ENCODE results near the gene SURF2. TPM values are rescaled to one million over a fixed set of nuclear protein-coding genes. Genes with fewer than 3 reads are reported as not detected.
"Not testable (repeated sequence)": the region's sequence is repeated elsewhere in the genome, so short reads cannot be mapped to it uniquely, and the experiment has no call there.

Gene SURF2
- total RNA-seq = 9.0 TPM

DNA sequence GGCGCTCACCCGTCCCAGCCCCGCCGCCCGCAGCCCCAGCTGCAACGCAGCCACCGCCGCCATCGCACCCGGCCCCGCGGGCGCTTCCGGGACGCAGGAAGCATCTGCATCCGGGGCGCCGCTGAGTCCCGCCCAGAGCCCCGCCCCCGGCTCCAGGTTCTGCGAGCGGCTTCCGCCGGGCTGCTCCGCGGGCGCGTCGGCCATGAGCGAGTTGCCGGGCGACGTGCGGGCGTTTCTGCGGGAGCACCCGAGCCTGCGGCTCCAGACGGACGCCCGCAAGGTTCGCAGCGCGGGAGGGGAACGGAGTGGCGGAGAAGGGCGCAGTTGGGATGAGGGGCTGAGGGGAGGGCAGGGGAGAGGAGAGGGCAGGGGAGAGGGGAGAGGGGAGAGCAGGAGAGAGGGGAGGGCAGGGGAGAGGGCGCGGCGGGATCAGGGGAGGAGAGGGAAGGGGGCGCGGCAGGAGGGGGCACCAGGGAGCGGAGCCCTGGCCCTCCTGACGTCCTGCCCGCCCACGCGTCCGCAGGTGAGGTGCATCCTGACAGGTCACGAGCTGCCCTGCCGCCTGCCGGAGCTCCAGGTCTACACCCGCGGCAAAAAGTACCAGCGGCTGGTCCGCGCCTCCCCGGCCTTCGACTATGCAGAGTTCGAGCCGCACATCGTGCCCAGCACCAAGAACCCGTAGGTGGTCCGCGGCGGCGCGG, at the start of gene SURF2, which contains the start of gene SURF1:
Gene SURF2 (plus strand): TSS at position 160 of the 701 bp plus-strand sequence. CDS start 43 bp downstream, at position 203.
Gene SURF1 (minus strand): TSS at position 97 of the 701 bp plus-strand sequence. CDS start 34 bp downstream, at position 63.
- DNase-seq (ENCODE audit: low spot score) = peak; percentile 90
- ATAC-seq = peak; percentile 87

DNA sequence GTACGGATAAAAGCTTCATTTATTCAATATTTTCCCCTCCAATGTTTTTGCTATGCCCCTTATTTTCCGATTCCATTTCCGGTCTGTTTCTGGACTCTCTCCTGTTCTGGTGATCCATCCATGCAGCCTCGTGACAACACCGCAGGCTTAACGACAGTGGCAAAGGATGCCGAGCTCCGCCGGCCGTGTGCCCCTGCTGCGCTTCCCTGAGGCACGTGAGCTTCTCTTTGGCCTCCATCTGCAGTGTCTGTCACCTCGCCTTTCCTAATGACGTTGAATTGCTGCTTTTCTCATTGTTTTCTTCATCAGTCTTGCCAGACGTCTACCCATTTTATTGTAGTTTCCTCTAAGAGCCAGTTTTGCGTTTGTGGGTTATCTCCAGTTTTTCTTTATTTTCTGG, 49.0 kb upstream of the SURF2 start:
- ATAC-seq (no peak), DNase-seq (ENCODE audit: low spot score) (peak; percentile 22)

DNA sequence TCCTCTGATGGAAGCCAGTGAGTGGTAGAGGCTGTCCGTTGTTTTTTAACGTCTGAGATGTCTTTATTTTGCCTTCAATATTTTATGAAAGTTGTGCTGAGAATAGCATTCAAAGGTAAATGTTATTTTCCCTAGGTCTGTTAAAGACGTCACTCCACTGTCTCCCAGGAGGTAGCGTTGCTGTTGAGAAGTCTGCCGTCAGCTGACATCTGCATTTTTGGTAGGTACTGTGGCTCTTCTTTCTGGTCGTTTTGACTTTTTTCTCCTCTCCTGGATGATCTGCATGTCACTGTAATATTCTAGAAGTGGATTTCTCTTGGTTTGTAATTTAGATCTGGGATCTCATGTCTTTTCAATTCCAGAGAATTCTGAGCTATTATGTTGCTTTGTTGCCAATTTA, 46.7 kb upstream of the SURF2 start:
- ATAC-seq (no peak), DNase-seq (ENCODE audit: low spot score) (no peak)

DNA sequence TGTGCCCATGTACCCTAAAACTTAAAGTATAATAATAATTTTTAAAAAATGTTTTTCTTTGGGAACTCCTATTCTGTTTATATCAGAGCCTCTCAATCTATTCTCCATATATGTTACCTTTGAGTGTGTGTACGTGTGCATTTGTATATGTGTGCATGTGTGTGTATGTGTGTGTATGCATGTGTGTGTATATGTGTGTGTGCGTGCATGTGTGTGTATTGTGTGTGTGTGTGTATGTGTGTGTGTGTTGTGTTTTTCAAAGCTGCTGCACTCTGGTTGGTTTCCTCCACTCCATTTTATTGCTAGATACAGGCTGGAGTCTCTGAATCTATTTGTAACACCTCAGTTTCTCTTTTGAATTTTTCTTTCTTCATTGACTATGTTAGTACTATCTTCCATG, 40.4 kb upstream of the SURF2 start:
- DNase-seq (ENCODE audit: low spot score) (no peak), ATAC-seq (no peak)

DNA sequence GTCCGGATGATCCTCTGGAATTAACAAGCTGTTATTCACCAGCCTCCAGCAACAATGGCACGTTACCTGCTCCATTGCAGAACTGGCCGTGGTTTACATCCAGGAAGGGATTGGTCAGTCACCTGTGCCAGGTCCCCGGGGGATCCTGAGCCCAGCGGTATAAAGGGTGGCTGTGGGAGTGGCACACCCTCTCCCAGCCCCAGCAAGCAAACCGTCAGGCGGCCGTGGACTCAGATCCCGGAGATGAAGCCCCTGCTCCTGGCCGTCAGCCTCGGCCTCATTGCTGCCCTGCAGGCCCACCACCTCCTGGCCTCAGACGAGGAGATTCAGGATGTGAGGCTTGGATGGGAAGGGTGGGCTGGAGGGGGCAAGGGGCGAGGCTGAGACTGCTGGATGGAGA, 38.8 kb upstream of the SURF2 start:
- peak; percentile 24 for DNase-seq (ENCODE audit: low spot score)
- ATAC-seq = not testable (repeated sequence)

DNA sequence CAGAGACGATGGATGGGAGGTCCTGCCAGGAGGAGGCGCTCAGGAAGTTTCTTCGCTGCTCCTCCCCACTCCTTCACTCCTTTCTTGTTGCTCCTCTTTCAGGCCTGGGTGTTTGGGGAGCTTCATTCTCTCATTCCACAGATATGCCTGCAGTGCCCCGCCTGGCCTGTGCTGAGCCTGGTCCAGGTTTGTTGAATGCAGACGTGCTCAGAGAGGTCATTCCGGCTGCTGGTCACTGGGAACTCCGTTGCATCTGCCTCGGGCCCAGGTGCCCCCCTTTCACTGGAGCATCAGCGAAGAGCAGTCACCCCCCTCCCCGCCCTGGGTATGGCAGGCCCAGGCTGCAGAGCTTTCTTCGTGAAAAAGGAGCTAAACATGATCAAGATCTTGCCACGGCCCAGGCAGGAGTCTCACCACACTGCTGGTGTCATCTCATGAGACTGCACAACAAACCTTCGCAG, 35.9 kb upstream of the SURF2 start:
- ATAC-seq (no peak), DNase-seq (ENCODE audit: low spot score) (no peak)

DNA sequence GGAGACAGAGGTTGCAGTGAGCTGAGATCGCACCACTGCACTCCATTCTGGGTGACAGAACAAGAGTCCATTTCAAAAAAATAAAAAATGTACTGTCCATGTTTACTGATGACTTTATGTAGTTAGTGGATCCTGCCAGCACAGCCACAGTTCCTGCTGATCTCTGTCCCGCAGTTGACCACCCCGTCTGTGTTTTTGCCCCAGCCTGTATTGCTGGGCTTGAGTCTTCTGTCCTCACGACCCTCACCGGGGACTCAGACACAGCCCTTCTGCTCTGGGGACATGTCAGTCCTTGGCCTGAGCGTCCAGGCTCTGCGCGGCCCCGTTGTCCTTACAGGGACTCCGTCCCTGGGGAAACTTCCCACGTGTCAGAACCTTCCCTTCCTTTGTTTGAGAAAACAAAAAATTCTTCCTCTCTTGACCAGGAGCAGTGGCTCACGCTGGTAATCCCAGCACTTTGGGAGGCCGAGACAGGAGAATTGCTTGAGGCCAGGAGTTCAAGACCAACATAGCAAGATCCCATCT, 34.9 kb upstream of the SURF2 start:
- DNase-seq (ENCODE audit: low spot score) (peak; percentile 12), ATAC-seq (no peak)

DNA sequence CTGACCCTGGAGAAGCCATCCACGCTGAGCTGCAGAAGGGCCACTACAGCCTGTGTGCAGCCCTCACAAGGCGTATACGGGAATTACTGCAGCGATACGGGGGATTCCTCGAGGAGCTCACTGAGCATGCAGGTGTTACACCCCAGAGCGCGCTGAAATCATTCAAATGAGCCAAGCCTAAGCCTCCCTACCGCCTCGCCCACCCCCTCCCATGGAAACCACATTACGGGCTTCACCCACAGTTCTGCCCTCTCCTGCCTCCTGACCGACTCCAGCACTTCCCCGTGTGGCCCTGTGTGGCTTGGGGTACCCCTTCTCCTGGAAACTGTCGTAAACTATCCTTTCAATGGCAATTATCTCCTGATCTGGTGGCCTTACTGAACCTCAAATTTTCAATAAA, 33.6 kb upstream of the SURF2 start:
- no peak for ATAC-seq

DNA sequence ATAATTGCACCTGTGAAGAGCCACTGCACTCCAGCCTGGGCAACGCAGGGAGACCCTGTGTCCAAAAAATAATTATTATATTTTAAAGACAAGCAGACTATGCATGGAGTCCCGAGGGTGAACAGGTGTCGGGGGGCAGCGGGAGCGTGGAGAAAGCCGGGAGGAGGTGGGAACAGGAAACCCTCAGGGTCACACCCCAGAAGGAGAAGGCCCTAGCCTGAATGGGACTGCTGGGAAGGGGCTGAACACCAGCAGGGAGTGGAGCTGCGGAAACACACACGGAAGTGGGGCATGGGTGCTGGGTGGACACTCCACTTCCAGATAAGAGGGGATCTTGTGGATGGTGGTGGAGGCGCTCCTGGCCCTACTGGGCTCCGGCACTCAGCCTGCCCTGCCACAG, 33.1 kb upstream of the SURF2 start:
- ATAC-seq (no peak), DNase-seq (ENCODE audit: low spot score) (no peak)

More for the DNA sequence above, 33.6 kb upstream of the SURF2 start:
- no peak for DNase-seq (ENCODE audit: low spot score)

DNA sequence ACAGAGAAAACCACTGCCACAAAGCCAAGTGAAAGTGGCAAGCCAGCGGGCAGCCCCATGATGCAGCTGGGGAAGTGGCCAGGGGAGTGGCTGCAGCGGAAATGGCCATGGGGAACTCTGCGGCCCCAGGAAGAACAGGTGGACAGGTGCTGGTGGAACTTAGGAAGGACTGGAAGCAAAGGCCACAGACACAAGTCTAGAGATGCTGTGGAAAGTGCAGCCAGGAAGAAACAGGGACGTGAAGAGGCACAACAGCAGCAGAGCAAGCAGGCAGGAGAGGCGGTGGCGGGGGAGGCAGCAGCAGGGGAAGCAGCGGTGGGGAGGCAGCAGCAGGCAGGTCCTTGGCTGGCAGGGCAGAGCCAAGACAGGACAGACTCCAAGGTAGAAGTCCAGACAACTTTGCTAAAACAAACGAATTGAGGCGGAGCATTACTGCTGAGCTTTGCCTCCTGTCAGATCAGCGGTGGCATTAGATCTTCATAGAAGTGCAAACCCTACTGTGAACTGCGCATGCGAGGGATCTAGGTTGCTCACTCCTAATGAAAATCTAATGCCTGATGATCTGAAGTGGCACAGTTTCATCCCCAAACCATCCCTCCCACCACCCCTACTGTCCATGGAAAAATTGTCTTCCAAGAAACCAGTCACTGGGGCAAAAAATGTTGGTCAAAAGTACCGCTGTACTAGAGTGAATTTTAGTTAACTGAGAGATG, 32.2 kb upstream of the SURF2 start:
- DNase-seq (ENCODE audit: low spot score) = no peak
- no peak for ATAC-seq

DNA sequence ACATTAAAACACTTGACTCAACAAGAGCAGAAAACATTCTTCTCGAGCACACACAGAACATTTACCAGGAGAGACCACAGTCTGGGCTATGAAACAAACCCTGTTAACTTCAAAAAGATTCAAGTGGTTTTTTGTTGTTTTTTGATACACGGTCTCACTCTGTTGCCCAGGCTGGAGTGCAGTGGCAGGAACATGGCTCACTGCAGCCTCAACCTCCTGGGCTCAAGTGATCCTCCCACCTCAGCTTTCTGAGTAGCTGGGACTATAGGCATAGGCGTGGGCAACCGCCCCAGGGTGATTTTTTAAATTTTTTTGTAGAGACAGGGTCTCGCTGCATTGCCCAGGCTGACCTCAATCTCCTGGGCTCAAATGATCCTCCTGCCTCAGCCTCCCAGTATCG, 29.3 kb upstream of the SURF2 start:
- not testable (repeated sequence) for ATAC-seq; DNase-seq (ENCODE audit: low spot score)

DNA sequence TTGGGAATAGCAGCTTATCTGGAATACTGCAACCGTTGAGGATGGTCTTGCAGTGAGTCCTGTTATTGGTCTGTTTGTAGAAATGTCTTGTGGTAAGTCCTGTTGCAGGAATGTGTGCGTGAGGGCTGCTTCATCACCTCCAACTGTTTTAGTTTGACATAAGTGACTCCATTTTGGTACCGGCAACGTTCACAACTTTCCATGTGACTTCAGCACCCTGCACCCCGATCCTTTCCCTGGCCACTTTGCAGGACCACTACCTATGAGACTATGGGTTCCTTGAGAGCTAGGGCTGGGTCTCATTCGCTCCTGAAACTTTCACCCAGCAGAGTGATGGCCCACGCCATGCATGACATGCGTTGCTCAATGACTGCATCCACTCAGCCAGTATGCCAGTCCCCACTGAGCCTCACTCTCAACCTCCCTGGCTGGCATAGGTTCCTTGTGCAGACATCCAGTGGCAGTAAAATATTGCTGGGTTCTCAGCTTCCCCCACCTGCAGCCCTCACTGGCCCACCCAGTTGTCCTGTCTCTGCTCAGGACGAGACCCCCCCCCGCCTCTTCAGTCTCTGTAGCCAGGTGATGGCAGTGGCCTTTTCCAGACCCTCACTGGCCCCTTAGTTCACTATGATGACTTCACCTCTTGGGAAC, 28.4 kb upstream of the SURF2 start:
- DNase-seq (ENCODE audit: low spot score) (no peak), ATAC-seq (no peak)

DNA sequence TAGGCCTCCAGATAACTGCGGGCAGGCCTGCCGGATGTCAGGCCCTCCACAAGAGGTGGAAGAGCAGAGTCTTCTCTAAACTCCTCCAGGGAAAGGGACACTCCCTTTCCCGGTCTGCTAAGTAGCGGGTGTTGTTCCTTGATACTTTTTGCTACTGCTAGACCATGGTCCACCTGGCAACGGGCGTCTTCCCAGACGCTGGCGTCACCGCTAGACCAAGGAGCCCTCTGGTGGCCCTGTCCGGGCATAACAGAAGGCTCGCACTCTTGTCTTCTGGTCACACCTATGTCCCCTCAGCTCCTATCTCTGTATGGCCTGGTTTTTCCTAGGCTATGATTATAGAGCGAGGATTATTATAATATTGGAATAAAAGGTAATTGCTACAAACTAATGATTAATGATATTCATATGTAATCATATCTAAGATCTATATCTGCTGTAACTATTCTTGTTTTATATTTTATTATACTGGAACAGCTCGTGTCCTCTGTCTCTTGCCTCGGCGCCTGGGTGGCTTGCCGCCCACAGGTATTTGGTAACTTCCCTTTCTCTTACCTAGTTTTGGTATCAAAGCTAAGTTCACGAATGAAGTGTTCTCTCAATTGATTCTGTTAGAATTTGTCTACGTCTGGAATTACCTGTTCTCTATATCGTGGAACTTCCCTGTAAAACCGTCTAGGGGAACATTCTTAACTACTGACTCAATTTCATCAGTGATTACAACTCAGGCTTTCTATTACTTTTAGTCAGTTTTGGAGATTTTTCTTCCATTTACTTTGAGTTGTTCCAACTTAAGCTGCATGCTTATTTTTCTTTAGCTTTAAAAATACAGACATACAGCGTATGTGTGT, 26.8 kb upstream of the SURF2 start:
- not testable (repeated sequence) for DNase-seq (ENCODE audit: low spot score); ATAC-seq

DNA sequence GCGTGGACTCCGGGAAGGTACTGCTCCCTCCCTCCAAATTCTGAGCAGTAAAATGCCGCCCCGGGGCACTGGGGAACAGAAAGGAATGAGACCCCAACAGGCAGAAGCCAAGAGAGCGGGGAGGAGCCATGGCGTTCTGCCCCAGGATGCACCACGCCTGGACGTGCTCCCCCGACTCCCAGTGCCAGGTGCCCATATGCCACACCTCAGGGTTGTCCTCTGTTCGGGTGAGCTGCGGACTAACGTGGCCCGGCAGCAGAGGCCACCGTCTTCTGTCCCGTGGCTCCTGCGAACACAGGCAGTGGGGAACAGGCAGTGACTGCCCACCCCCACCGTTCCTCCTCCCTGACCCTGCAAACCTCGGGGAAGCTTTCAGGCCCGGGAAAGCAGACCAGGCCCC, 25.1 kb upstream of the SURF2 start:
- no peak for DNase-seq (ENCODE audit: low spot score)
- no peak for ATAC-seq

DNA sequence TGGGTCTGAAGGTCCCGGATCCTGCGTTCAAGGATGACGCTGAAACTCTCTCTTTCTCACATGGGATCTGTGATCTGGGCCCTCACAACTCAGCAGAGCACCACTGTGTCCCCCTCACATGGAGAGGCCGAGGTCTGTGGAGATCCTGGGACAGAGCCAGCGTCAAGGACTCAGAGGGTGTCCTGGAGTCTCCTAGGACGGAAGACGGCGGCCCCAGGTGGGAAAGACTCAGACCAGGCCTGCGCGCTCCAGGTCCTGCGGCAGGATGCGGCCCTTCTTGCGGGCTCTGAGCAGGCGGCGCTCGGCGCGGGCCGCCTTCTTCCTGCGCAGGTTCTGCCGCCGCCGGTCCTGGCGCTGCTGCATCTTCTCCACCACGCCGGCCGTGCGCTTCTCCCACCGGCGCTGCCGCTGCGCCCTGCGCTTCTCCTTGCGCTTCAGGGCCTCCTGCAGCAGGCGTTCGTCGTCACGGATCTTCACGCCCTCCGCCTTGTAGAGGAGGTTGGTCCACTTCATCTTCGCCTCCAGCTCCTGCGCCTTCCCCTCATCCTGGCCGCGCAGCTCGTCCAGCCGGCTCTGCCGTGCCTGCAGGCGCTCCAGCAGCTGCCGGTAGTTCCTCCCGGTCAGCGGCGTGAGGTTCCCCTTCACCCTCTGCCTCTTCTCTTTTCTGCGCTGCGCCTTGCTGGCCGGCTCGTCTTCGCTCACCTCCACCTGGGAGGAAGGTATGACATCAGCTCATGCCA, 24.5 kb upstream of the SURF2 start:
- no peak for ATAC-seq
- DNase-seq (ENCODE audit: low spot score) = no peak

DNA sequence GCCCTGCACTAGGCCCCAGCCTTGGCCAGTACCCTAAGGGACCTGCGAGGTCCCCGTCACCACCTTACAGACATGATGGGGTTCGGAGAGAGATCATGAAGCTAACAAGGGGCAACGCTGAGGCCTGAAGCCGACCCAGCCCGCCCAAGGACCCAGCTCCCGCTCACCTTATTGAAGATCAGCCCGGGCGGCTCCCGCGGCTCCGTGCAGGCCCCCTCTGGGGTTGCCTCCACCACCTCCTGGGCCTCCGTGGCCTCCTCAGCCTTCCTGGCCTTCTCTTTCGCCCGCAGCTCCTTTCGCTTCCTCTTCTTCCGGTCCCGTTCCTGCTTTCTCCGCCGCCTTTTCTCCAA, 24.0 kb upstream of the SURF2 start:
- no peak for ATAC-seq
- no peak for DNase-seq (ENCODE audit: low spot score)

DNA sequence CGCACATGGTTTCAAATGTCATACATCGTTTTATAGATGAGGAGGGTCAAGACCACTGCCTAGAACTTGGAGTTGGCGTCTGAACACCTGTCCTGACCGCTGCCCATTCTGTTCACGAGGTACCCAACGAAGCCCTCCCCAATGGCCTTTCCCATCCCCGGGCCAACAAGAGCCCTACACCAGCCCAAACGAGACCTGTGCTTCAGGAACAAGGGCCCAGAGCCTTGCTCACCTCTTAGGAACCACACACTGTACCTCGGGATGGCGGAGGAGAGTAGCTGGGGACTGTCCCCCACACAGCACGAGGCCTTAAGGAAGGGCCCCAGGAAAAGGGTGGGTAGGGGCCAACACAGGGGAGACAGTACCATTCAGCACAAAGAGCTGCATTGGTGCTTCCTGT, 23.3 kb upstream of the SURF2 start:
- ATAC-seq (no peak), DNase-seq (ENCODE audit: low spot score) (no peak)

DNA sequence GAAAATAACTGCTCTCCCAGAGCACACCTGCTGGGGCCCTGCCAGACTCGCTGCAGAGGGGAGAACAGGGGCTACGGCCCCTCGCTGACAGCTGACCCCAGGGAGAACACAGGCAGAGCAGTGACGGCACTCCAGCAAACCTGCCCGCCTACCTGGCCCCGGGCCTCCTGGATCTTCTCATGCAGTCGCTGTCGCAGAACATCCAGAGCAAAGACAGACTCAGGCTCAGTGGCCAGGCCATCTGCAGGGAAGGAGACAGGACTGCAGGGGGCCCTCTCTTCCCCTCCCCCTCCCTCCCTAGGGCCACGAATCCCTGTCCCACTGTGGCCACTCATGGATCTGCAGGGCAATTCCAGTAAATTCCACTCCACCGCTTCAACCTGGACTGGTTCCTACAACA, 22.8 kb upstream of the SURF2 start:
- ATAC-seq (no peak), DNase-seq (ENCODE audit: low spot score) (no peak)

DNA sequence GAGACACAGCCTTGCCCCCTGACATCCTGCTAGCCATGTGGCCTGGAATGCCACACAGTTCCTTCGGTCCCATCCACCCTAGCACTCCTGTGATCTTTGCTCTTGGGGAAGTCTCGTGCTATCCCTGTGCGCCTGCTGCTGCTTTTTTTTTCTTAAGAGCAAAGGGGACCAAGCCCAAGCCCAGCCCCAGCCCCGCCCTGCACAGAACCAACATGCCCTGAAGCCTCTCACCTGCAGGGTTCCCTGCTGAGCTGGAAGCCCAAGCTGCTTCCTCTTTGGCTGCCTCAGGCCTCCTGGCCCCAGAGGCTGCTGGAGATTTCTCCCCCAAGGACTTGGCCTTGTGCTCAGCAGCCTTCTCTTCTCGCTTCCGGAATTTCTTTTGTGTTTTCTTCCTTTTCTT, 22.2 kb upstream of the SURF2 start:
- ATAC-seq = no peak

DNA sequence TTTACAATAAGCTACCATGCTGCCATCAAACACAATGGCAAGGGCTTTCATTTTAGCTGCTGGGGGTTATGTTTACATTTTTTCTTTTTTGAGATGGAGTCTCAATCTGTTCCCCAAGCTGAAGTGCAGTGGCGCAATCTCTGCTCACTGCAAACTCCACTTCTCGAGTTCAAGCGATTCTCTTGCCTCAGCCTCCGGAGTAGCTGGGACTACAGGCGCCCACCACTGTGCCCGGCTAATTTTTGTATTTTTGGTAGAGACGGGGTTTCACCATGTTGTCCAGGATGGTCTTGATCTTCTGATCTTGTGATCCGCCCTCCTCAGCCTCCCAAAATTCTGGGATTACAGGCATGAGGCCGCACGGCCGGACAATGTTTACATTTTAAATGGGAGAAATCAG, 21.5 kb upstream of the SURF2 start:
- DNase-seq (ENCODE audit: low spot score); ATAC-seq: not testable (repeated sequence)

More for the DNA sequence above, 22.2 kb upstream of the SURF2 start:
- DNase-seq (ENCODE audit: low spot score) = no peak

Data from left lobe of liver (tissue), 2 donors.